ENCODE measurements around the gene DPH2.

The DPH2 gene
- total RNA-seq: 4.4 to 21.5 (median 15.8) reads per million in 18 experiments

- peak; percentile 97 to 98 for DNase-seq
These were observed at the start of gene DPH2 for GRCh38 chr1:43969746-43970466. TSS of gene DPH2 (plus strand) at chr1:43970010. CDS start at chr1:43970176, 166 bp downstream.

DNA sequence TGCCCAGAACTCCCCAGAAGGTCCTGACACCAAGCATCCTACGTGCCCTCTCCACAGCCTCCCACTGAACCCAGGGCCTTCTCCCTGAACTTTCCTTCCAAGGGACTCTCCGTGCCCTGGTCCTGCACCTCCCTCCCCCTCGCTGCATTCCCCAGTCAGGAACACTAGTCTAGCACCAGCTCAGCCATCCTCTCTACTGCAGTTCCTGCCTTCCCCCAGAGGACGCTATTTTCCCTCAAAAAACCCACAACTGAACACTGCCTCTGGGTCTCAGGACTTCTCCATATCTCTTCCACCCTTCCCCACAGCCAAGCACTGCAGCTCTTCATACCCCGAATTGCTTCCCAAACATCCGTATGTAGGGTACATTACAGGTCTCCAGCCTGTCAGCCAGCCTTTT lies 48.8 kb upstream of the DPH2 start:
- no peak for DNase-seq

DNA sequence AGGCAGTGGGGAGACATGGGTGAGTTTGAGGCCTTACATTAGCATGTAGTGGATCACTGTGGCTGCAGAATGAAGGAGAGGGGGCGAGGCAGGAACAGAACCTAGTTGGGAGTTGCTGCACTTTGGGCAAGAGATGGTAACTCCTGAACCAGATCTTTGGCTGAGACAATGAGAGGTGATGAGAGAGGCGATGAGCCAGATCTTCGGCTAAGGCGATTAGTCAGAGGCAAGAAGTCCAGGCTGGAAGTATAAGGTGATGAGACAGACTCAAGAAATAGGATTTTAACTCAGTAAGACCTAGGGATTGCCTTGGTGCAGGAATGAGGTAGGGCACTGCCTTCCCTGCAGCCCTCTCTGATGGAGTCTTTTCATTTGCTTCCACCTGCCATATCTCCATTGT lies 45.3 kb upstream of the DPH2 start:
- DNase-seq: no peak

GRCh38 chr1:43925846-43926245 lies 44.0 kb upstream of the DPH2 start:
- no peak for DNase-seq

DNA sequence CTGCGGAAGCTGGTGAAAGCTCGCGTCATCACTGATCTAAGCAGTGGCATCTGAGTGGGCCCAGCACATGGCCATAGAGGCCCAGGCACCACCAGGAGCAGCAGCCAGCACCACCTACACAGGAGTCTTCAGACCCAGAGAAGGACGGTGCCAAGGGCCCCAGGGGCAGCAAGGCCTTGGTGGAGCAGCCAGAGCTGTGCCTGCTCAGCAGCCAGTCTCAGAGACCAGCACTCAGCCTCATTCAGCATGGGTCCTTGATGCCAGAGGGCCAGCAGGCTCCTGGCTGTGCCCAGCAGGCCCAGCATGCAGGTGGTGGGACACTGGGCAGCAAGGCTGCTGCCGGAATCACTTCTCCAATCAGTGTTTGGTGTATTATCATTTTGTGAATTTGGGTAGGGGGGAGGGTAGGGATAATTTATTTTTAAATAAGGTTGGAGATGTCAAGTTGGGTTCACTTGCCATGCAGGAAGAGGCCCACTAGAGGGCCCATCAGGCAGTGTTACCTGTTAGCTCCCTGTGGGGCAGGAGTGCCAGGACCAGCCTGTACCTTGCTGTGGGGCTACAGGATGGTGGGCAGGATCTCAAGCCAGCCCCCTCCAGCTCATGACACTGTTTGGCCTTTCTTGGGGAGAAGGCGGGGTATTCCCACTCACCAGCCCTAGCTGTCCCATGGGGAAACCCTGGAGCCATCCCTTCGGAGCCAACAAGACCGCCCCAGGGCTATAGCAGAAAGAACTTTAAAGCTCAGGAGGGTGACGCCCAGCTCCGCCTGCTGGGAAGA lies 39.5 kb upstream of the DPH2 start:
- DNase-seq: no peak

DNA sequence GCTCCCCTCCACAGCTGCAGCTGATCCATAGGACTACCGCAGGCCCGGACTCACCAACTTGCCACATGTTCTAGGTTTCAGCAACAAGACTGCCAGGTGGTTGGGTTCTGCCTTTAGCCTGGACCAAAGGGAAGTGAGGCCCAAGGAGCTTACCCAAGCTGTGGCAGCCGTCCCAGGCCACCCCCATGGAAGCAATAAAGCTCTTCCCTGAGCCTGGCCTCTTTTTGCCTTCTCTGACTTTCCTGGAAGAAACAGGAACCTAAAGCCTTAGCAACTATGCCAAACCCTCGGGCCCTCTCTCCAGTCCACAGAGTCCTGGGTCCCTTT lies 38.9 kb upstream of the DPH2 start:
- no peak for DNase-seq

- DNase-seq: no peak
These were observed 37.8 kb upstream of the DPH2 start for GRCh38 chr1:43931711-43932660.

- no peak for DNase-seq
These were observed 36.9 kb upstream of the DPH2 start for GRCh38 chr1:43932786-43933385.

- no peak for DNase-seq
These were observed 36.3 kb upstream of the DPH2 start, which contains the start of gene ARTN for GRCh38 chr1:43933386-43934100. TSS of gene ARTN (plus strand) at chr1:43933801. CDS start at chr1:43935657, 1,856 bp downstream.

- DNase-seq: peak; percentile 55 to 72
These were observed 35.5 kb upstream of the DPH2 start for GRCh38 chr1:43934101-43934985.

- no peak for DNase-seq
These were observed 34.9 kb upstream of the DPH2 start for GRCh38 chr1:43934986-43935324.

GRCh38 chr1:43935711-43936427 lies 33.9 kb upstream of the DPH2 start:
- no peak for DNase-seq

DNA sequence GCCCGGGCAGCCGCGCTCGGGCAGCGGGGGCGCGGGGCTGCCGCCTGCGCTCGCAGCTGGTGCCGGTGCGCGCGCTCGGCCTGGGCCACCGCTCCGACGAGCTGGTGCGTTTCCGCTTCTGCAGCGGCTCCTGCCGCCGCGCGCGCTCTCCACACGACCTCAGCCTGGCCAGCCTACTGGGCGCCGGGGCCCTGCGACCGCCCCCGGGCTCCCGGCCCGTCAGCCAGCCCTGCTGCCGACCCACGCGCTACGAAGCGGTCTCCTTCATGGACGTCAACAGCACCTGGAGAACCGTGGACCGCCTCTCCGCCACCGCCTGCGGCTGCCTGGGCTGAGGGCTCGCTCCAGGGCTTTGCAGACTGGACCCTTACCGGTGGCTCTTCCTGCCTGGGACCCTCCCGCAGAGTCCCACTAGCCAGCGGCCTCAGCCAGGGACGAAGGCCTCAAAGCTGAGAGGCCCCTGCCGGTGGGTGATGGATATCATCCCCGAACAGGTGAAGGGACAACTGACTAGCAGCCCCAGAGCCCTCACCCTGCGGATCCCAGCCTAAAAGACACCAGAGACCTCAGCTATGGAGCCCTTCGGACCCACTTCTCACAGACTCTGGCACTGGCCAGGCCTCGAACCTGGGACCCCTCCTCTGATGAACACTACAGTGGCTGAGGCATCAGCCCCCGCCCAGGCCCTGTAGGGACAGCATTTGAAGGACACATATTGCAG lies 33.2 kb upstream of the DPH2 start:
- peak; percentile 35 to 71 for DNase-seq

GRCh38 chr1:43937179-43937865 lies 32.5 kb upstream of the DPH2 start:
- DNase-seq: no peak

DNA sequence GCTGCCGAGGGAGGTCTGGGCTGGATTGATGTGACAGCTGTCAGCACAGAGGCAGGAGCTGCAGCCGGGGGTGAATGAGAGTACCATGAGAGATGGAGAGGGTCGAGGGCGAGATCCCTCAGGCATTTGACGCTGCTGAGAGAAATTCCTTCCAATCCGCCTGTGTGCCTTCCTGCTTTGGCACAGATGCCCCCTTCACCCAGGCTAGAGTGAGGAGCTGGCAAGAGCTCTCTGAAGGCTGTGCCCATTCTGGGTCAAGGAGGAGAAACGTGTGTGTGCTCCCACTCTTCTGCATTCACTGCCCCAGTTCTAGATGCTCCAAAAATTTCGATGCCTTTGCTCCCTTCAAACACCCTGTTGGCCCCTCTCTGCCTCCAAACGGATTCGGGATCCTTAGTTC lies 31.4 kb upstream of the DPH2 start:
- no peak for DNase-seq

DNA sequence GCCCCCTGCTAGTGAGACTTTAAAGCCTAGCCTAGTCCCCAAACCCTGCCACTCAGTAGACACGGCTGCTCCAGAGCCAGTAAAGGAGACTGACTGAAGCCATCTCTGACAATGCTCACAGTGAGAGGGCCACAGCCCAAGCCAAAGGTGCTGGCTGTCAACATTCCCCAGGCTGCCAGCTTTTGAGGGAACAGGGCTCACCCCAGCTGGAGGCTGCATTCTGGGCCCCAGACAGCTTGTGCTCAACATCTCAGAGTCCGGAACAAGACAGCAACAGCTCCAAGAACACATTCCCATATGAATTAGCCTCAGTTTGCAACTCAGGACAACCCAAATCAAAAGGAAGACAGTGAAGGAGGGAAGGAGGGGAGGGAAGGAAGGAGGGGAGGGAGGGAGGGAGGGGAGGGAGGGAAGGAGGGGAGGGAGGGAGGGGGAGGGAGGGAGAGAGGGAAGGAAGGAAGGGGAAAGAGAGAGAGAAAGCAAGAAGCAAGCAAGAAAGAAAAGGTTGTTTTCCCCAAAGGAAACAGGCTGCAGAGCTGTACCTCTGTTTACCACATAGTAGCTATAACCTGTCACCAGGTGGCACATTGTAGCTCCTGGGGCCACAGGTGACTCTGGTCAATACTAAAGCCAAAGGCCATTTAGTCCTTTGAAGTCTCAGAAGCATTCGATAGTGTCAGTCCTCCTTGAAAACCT lies 30.8 kb upstream of the DPH2 start:
- no peak for DNase-seq

- peak in 1 of 2 donors; percentile 34 for DNase-seq
These were observed 27.4 kb upstream of the DPH2 start for GRCh38 chr1:43942411-43942810.

DNA sequence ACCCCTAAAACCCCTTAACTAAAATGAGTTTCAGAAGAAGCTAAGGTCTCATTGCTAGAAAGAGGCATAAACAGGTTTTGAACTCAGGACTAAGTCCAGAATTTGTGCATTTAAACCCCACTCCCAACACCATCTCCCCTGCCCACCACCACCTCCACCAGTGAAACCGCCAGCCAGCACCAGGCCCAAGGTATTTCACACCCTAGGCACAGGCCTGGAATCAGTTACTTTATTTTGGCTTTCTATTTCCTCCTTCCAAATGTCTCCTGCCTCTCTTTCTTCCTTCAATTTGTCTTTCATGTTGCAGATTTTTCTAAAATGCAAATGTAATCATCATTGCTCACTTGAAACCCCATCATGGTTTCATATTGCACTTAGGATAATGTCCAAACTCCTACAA lies 24.9 kb upstream of the DPH2 start:
- no peak for DNase-seq

Measured in inflammatory macrophage (primary cell).